ENCODE results near the gene GLI1. TPM values are rescaled to one million over a fixed set of nuclear protein-coding genes. Genes with fewer than 3 reads are reported as not detected.
A peak's percentile ranks its signal among the peaks of the same experiment; 100 is the strongest.

The GLI1 gene
- total RNA-seq, 1 donor from 2014 or later, result 0.93 TPM

DNA sequence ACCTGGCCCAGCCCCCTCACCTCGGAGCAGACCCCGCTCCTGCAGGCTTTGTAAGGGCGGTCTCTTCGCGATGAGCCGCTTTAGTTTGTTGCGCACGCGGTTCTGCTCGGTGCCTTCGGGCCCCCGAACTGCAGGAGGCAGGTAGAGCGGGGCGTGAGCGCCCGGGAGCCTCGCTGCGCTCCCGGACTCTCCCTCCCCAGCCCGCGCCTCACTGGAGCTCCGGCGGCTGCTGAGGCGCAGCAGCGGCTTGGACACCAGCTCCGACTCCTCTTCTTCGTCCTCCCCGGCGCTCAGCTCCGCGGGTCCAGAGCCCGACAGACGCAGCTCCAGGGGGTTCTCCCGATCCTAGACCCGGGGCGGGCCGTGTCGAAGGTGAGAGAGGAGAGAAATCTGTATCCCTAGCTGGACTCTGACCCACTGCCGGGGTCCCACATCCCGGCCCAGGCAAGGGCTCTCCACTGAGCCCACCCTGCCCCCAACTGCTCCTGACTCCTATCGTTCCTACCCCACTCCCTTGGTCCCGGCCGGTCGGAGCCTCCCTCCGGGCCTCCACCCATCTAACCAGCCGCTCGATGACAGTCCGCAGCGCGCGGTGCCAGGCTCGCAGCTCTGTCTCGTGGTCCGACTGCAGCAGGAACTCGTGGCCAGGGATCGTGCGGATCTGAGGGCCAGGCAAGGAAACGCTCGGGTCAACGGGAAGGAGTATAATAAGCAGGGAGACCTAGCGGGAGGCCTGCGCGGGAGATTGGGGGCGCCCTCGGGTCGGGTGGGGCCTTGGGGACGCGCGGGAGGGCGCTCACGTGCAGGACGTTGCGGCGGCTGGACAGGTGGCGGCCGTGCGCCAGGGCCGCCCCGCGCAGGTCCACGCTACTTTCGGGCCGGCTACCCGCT is 15.9 kb downstream of the GLI1 start:
- intact Hi-C loops (cut with micrococcal nuclease), result no loop called here
- no peak for DNase-seq
- Histone ChIP-seq H3K27me3 (ENCODE audit: low read depth) (peaks cover 99% of the 10 kb centered on the region), H3K27ac (replicated peaks) (no peak overlapping the region), H3K36me3 (no peaks in the 10 kb centered on the region), H3K4me1 (peaks cover 20% of the 10 kb centered on the region), H3K4me3 (peak overlapping the region; percentile 64), H3K9me3 (replicated peaks) (no peaks in the 10 kb centered on the region)
- no peak for TF ChIP-seq CTCF (IDR thresholded peaks at IDR 0.05; ENCODE audit: borderline replicate concordance)

- no peak for TF ChIP-seq CTCF (IDR thresholded peaks at IDR 0.05; ENCODE audit: borderline replicate concordance)
- no peak for DNase-seq
- intact Hi-C loops (cut with micrococcal nuclease), result no loop called here
- peaks cover 99% of the 10 kb centered on the region for H3K27me3 ChIP-seq (ENCODE audit: low read depth)
- H3K4me1 ChIP-seq, result peaks cover 20% of the 10 kb centered on the region
- H3K36me3 ChIP-seq, result no peaks in the 10 kb centered on the region
- H3K4me3 ChIP-seq, result peak overlapping the region; percentile 64
- H3K9me3 ChIP-seq (replicated peaks), result no peaks in the 10 kb centered on the region
- H3K27ac ChIP-seq (replicated peaks), result peak overlapping the region; percentile 41
Measured at GRCh38 chr12:57476162-57476992, 16.8 kb downstream of the GLI1 start.

- no peak for DNase-seq
- Histone ChIP-seq H3K36me3 (no peaks in the 10 kb centered on the region), H3K27ac (replicated peaks) (peak overlapping the region; percentile 41), H3K9me3 (replicated peaks) (no peaks in the 10 kb centered on the region), H3K27me3 (ENCODE audit: low read depth) (peaks cover 99% of the 10 kb centered on the region), H3K4me3 (peak overlapping the region; percentile 64), H3K4me1 (peaks cover 20% of the 10 kb centered on the region)
- TF ChIP-seq CTCF (IDR thresholded peaks at IDR 0.05; ENCODE audit: borderline replicate concordance), result no peak
- intact Hi-C loops (cut with micrococcal nuclease), result no loop called here
Measured at GRCh38 chr12:57476993-57477709, 17.6 kb downstream of the GLI1 start.

DNA sequence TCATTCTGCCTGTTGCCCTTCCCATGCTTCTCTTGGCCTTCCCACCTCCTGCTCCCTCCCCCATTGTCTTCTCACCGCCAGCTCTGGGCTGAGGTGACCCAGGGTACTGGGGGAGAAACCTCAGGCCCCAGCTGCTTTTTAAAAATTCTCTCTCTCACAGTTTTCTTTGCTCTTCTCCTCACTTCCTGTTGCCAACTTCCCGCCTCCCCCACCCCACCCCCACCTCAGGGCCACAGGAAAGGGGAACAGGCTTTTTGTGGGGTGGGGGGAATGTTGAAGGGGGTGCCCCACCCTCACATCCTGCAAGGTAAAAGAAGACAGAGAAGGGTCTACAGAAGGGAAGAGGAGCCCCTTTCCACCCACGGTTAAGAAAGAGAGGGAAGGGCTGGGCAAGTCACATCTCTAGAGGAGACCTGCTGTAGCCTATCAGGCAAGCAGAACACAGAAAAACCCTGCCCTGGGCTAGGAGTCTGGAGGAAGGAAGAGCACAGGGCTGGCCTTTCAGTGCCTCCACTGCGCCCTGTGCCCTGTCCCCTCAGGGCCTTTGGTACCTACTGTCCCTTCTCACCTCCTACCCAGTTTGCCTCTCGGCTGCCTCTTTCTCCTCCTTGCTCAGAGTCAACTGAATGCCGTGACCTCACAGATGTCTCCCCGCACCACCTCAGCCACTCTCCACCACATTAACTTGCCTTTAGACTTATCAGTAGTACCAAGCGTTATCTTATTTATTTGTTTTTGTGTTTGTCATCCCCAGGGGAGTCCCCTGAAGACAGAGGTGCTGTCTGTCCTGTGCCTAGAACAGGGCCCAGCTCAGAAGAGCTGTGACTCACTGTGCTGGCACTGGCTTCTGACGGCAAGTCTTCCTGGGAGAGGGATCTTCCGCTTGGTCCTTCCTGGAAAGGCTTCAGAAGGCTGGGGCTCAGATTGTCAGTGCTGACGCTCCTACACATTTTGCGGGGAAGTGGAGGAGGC is 18.4 kb downstream of the GLI1 start:
- intact Hi-C loops (cut with micrococcal nuclease), result no loop called here
- peak overlapping the region; percentile 64 for H3K4me3 ChIP-seq
- DNase-seq, result no peak
- peaks cover 20% of the 10 kb centered on the region for H3K4me1 ChIP-seq
- peaks cover 99% of the 10 kb centered on the region for H3K27me3 ChIP-seq (ENCODE audit: low read depth)
- H3K9me3 ChIP-seq (replicated peaks), result no peaks in the 10 kb centered on the region
- TF ChIP-seq CTCF (IDR thresholded peaks at IDR 0.05; ENCODE audit: borderline replicate concordance), result no peak
- H3K36me3 ChIP-seq, result no peaks in the 10 kb centered on the region
- peak overlapping the region; percentile 41 for H3K27ac ChIP-seq (replicated peaks)
